Inflammatory macrophage treated with lipopolysaccharide for 1 hour (primary cell): Measurements from ENCODE around the gene GPR151.
"Not testable (repeated sequence)": the region's sequence is repeated elsewhere in the genome, so short reads cannot be mapped to it uniquely, and the experiment has no call there.

Experiments
- DNase-seq, 2 donors: peaks; one replicate each; pipeline ENCODE4 v3.0.0-alpha.2; 2020 to 2022

Gene GPR151

GRCh38 chr5:146516151-146516475 lies at the start of gene GPR151:
TSS of gene GPR151 (minus strand) at chr5:146516190. CDS start at chr5:146516113, 77 bp downstream.
- DNase-seq, result no peak

GRCh38 chr5:146564007-146564762 lies 48.2 kb upstream of the GPR151 start:
- no peak for DNase-seq

GRCh38 chr5:146562461-146562860 lies 46.5 kb upstream of the GPR151 start:
- DNase-seq, result no peak

GRCh38 chr5:146561711-146562110 lies 45.7 kb upstream of the GPR151 start:
- DNase-seq, result no peak

- DNase-seq, result no peak
Measured at GRCh38 chr5:146560205-146560812, 44.3 kb upstream of the GPR151 start.

GRCh38 chr5:146556884-146557283 lies 40.9 kb upstream of the GPR151 start:
- DNase-seq, result not testable (repeated sequence)

- DNase-seq, result no peak
Measured at GRCh38 chr5:146553446-146553845, 37.5 kb upstream of the GPR151 start.

GRCh38 chr5:146549615-146550014 lies 33.6 kb upstream of the GPR151 start:
- no peak for DNase-seq

GRCh38 chr5:146548781-146549449 lies 32.9 kb upstream of the GPR151 start:
- DNase-seq, result no peak

GRCh38 chr5:146544232-146544631 lies 28.2 kb upstream of the GPR151 start:
- no peak for DNase-seq

GRCh38 chr5:146541958-146542849 lies 26.2 kb upstream of the GPR151 start:
- peak; percentile 17 to 45 for DNase-seq

- DNase-seq, result peak in 1 of 2 donors; percentile 19
Measured at GRCh38 chr5:146540414-146540813, 24.4 kb upstream of the GPR151 start.

- DNase-seq, result no peak
Measured at GRCh38 chr5:146539973-146540372, 24.0 kb upstream of the GPR151 start.

- DNase-seq, result no peak
Measured at GRCh38 chr5:146538432-146538831, 22.4 kb upstream of the GPR151 start.

GRCh38 chr5:146533882-146534281 lies 17.9 kb upstream of the GPR151 start:
- no peak for DNase-seq

GRCh38 chr5:146533260-146533857 lies 17.4 kb upstream of the GPR151 start:
- DNase-seq, result peak; percentile 44 to 73

GRCh38 chr5:146529984-146530383 lies 14.0 kb upstream of the GPR151 start:
- DNase-seq, result no peak

- no peak for DNase-seq
Measured at GRCh38 chr5:146528236-146528635, 12.2 kb upstream of the GPR151 start.

GRCh38 chr5:146527785-146528184 lies 11.8 kb upstream of the GPR151 start:
- DNase-seq, result no peak

- no peak for DNase-seq
Measured at GRCh38 chr5:146523698-146524097, 7.7 kb upstream of the GPR151 start.

GRCh38 chr5:146521403-146522106 lies 5.6 kb upstream of the GPR151 start:
- no peak for DNase-seq

- no peak for DNase-seq
Measured at GRCh38 chr5:146520731-146521130, 4.7 kb upstream of the GPR151 start.
